Activated naive CD4-positive, alpha-beta T cell treated with anti-CD3 and anti-CD28 coated beads for 36 hours (primary cell): Measurements from ENCODE around the gene MAML2. TPM values are rescaled to one million over a fixed set of nuclear protein-coding genes. Genes with fewer than 3 reads are reported as not detected.

Experiments used
- CTCF ChIA-PET: fragments of 350-600 bp; sonication (Branson Sonifier 250); formaldehyde crosslinking; loops from one replicate; lab custom pipeline; 2021; ENCODE audit warnings: antibody characterized with exemption; lab: Charles Lee
- DNase-seq: peaks from one replicate; pipeline ENCODE4 v3.0.0-alpha.2; 2020
- H3K27ac Mint-ChIP-seq: one replicate; pipeline ENCODE4 v1.8.0; 2021; ENCODE audit warnings: mild to moderate bottlenecking, mixed read lengths
- H3K27me3 Mint-ChIP-seq: one replicate; pipeline ENCODE4 v1.8.0; 2021; ENCODE audit warnings: low read depth, mixed read lengths
- H3K36me3 Mint-ChIP-seq: one replicate; pipeline ENCODE4 v1.8.0; 2021; ENCODE audit warnings: low read depth, mixed read lengths
- H3K4me1 Mint-ChIP-seq: one replicate; pipeline ENCODE4 v1.8.0; 2021; ENCODE audit warnings: low read depth, mixed read lengths
- H3K4me3 Mint-ChIP-seq: one replicate; pipeline ENCODE4 v1.8.0; 2021; ENCODE audit warnings: mild to moderate bottlenecking, moderate library complexity, mixed read lengths
- H3K9me3 Mint-ChIP-seq: one replicate; pipeline ENCODE4 v1.8.0; 2021; ENCODE audit warnings: mixed read lengths
- intact Hi-C: fragments of 100-400 bp; cut with micrococcal nuclease; formaldehyde crosslinking; loops from one replicate; pipeline ENCODE4 v1.15.1; 2023
- total RNA-seq, 2 experiments: library from RNA; stranded (reverse); gene quantifications; one replicate each; pipeline ENCODE4 v1.2.3, GENCODE V29; 2021

Gene MAML2
- total RNA-seq, 2 experiments from 2014 or later: 26.6 to 28.1 TPM

DNA sequence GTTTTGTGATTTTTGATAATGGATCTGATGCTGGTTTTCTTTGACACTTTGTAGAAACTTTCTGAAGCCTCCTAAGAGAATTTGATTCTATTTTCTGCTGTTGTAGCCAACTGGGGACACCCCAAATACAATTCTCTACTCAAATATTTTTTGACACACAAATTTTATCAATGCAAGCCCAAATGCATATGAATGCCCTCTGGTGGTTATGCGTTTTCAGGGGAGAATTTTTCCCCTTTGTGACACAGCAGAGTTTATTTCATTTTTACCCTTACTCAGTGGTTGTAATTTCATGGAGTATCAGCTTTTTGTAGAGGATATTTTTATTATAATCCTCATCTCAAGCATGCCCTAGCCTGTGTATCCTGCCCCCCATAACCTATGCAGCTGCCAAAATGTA lies 374.4 kb downstream of the MAML2 start:
- H3K4me3 Mint-ChIP-seq: no peak overlapping the region
- peaks cover 1% of the 10 kb centered on the region for H3K9me3 Mint-ChIP-seq
- intact Hi-C loops: loop anchor here (5.0 kb wide), 1 partner anchor 131 kb away; no protein-coding TSS in a partner anchor
- no peaks in the 10 kb centered on the region for H3K36me3 Mint-ChIP-seq
- CTCF ChIA-PET: interaction anchor here (1.1 to 2.3 kb wide), 3 partner anchors 107 to 425 kb away, joined by 3 to 7 read pairs (median 3); no protein-coding TSS in a partner anchor
- no peak overlapping the region for H3K27ac Mint-ChIP-seq
- H3K27me3 Mint-ChIP-seq: no peaks in the 10 kb centered on the region
- no peaks in the 10 kb centered on the region for H3K4me1 Mint-ChIP-seq
- DNase-seq: no peak

DNA sequence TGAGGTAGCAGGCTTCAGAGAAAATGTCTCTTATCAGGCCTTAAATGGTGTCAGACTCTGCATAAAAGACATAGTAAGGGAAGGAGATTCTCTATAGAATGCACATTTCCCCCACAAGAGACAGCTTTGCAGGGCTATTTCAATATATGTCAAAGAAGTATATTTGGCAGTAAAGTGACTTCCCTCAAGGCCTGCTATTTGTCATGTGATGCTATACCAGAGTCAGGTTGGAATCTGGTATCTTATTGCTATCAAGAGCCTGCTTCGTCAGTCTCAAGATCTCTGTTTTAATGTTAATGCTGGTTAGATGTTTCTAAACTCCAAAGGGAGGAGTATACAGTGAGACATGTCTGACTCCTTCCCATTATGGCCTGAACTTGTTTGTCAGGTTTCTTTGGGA lies 378.7 kb downstream of the MAML2 start:
- Mint-ChIP-seq H3K27ac (no peak overlapping the region), H3K27me3 (no peaks in the 10 kb centered on the region), H3K9me3 (peaks cover 1% of the 10 kb centered on the region), H3K36me3 (no peaks in the 10 kb centered on the region), H3K4me3 (no peak overlapping the region), H3K4me1 (no peaks in the 10 kb centered on the region)
- CTCF ChIA-PET: no interaction called here
- DNase-seq: no peak
- intact Hi-C loops: no loop called here

DNA sequence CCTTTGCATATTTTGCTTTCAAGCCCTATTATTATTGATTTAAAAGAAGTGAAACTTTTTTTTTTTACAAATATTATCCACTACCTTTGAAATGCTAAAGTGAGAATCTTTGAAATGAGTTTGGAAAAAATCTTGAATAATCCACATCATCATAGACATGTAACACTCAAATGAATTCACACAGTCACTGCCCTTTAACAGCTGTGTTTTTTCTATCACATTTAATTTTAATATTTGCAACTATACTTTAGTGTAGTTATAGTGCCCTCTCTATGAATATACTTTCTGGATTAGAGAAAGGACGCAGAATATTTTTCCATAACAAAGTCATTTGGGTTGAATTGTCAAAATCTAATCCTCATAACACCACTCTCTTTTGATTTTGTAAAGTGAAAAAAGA lies 381.2 kb downstream of the MAML2 start:
- H3K36me3 Mint-ChIP-seq: no peaks in the 10 kb centered on the region
- CTCF ChIA-PET: no interaction called here
- H3K4me1 Mint-ChIP-seq: no peaks in the 10 kb centered on the region
- no peak overlapping the region for H3K4me3 Mint-ChIP-seq
- H3K27ac Mint-ChIP-seq: no peak overlapping the region
- no peaks in the 10 kb centered on the region for H3K9me3 Mint-ChIP-seq
- intact Hi-C loops: no loop called here
- no peak for DNase-seq
- H3K27me3 Mint-ChIP-seq: no peaks in the 10 kb centered on the region

DNA sequence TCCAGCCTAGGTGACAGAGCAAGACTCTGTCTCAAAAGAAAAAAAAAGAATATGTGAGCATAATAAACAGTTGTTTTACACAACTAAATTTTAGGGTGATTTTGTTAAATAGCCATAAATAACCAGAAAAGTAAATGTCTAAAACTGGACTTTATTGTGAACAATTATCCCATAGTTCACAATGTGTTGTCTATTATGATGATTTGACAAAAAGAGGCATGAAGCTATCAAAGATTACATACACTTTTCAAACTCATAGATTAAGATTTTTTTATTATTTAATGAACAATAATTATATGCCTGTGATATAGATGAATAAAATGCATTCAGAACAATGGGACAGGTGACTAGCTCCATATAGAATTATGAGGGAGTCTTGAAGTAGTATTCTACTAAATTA lies 392.1 kb downstream of the MAML2 start:
- CTCF ChIA-PET: interaction anchor here (0.9 kb wide), 1 partner anchor 115 kb away, joined by 3 read pairs; no protein-coding TSS in a partner anchor

DNA sequence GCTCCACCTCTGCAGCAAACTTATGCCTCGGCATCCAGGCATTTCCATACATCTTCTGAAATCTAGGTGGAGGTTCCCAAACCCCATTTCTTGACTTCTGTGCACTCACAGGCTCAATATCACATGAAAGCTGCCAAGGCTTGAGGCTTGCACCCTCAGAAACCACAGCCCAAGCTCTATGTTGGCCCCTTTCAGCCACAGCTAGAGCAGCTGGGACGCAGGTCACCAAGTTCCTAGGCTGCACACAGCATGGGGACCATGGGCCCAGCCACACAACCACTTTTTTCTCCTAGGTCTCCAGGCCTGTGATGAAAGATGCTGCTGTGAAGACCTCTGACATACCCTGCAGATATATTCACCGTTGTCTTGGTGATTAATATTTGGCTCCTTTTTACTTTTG lies 394.4 kb downstream of the MAML2 start:
- H3K27me3 Mint-ChIP-seq: no peaks in the 10 kb centered on the region
- CTCF ChIA-PET: no interaction called here
- H3K4me1 Mint-ChIP-seq: no peaks in the 10 kb centered on the region
- H3K36me3 Mint-ChIP-seq: peaks cover 19% of the 10 kb centered on the region
- H3K4me3 Mint-ChIP-seq: no peak overlapping the region
- no peak for DNase-seq
- intact Hi-C loops: no loop called here
- H3K27ac Mint-ChIP-seq: no peak overlapping the region
- peaks cover 28% of the 10 kb centered on the region for H3K9me3 Mint-ChIP-seq

More for the DNA sequence above, 392.1 kb downstream of the MAML2 start:
- H3K36me3 Mint-ChIP-seq: peaks cover 6% of the 10 kb centered on the region
- H3K4me1 Mint-ChIP-seq: no peaks in the 10 kb centered on the region
- peaks cover 9% of the 10 kb centered on the region for H3K9me3 Mint-ChIP-seq
- H3K4me3 Mint-ChIP-seq: no peak overlapping the region
- intact Hi-C loops: no loop called here
- H3K27me3 Mint-ChIP-seq: no peaks in the 10 kb centered on the region
- no peak overlapping the region for H3K27ac Mint-ChIP-seq
- DNase-seq: no peak

DNA sequence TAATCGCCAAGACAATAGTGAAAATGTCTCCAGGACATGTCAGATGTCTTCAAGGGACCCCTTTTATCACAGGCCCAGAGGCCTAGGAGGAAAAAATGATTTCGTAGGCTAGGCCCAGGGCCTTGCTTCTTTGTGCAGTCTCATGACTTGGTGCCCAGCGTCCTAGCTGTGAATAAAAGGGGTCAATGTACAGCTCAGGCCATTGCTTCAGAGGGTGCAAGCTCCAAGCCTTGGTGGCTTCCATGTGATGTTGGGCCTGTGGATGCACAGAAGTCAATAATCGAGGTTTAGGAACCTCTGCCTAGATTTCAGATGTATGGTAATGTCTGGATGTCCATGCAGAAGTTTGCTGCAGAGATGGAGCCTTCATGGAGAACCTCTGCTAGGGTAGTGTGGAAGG lies 398.4 kb downstream of the MAML2 start:
- no peak for DNase-seq
- H3K4me1 Mint-ChIP-seq: no peaks in the 10 kb centered on the region
- CTCF ChIA-PET: no interaction called here
- H3K27ac Mint-ChIP-seq: no peak overlapping the region
- intact Hi-C loops: no loop called here
- H3K9me3 Mint-ChIP-seq: peaks cover 28% of the 10 kb centered on the region
- no peak overlapping the region for H3K4me3 Mint-ChIP-seq
- H3K27me3 Mint-ChIP-seq: no peaks in the 10 kb centered on the region
- peaks cover 21% of the 10 kb centered on the region for H3K36me3 Mint-ChIP-seq

DNA sequence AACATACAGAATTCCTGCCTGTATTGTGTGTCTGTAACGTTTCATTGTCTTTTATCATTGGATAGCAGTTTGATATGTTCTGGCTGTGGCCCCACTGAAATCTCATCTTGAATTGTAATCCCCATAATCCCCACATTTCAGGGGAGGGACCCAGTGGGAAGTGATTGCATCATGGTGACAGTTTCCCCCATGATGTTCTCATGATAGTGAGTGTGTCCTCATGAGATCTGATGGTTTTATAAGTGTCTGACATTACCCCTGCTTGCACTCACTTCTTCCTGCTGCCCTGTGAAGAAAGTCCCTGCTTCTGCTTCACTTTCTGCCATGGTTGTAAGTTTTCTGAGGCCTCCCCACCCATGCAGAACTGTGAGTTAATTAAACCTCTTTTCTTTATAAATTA lies 399.4 kb downstream of the MAML2 start:
- CTCF ChIA-PET: no interaction called here
- Mint-ChIP-seq H3K4me3 (no peak overlapping the region), H3K9me3 (peaks cover 23% of the 10 kb centered on the region), H3K4me1 (no peaks in the 10 kb centered on the region), H3K36me3 (peaks cover 19% of the 10 kb centered on the region), H3K27me3 (no peaks in the 10 kb centered on the region), H3K27ac (no peak overlapping the region)
- intact Hi-C loops: no loop called here
- no peak for DNase-seq

GRCh38 chr11:95939091-95939490 lies 403.9 kb downstream of the MAML2 start:
- no peak overlapping the region for H3K4me3 Mint-ChIP-seq
- no peaks in the 10 kb centered on the region for H3K27me3 Mint-ChIP-seq
- intact Hi-C loops: no loop called here
- peaks cover 4% of the 10 kb centered on the region for H3K9me3 Mint-ChIP-seq
- H3K36me3 Mint-ChIP-seq: peaks cover 3% of the 10 kb centered on the region
- H3K27ac Mint-ChIP-seq: no peak overlapping the region
- no peaks in the 10 kb centered on the region for H3K4me1 Mint-ChIP-seq
- CTCF ChIA-PET: no interaction called here
- DNase-seq: no peak

DNA sequence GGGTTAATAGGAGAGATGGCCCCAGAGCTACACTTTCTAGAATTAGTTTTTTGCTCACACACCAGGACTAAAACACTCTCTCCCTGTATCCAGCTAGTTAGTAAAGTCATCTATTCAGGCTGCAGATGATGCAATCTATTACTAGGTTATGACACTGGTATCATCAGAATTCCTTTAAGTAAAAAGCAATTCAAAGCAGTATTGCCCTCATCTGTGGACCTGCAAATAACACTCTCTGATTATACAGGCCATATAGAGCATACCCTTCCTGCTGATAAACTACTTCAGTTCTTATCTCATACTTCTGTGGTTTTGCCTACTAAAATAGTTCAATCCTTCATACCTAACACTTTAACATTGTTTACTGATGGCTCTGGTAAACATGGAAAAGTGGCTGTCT lies 405.6 kb downstream of the MAML2 start:
- intact Hi-C loops: no loop called here
- Mint-ChIP-seq H3K27ac (no peak overlapping the region), H3K9me3 (no peaks in the 10 kb centered on the region), H3K4me3 (no peak overlapping the region), H3K4me1 (no peaks in the 10 kb centered on the region), H3K36me3 (no peaks in the 10 kb centered on the region), H3K27me3 (no peaks in the 10 kb centered on the region)
- DNase-seq: no peak
- CTCF ChIA-PET: no interaction called here

GRCh38 chr11:95933594-95933993 lies 409.4 kb downstream of the MAML2 start:
- no peaks in the 10 kb centered on the region for H3K27me3 Mint-ChIP-seq
- H3K36me3 Mint-ChIP-seq: peaks cover 1% of the 10 kb centered on the region
- DNase-seq: no peak
- H3K4me3 Mint-ChIP-seq: no peak overlapping the region
- H3K9me3 Mint-ChIP-seq: peaks cover 13% of the 10 kb centered on the region
- CTCF ChIA-PET: no interaction called here
- intact Hi-C loops: no loop called here
- no peaks in the 10 kb centered on the region for H3K4me1 Mint-ChIP-seq
- no peak overlapping the region for H3K27ac Mint-ChIP-seq

GRCh38 chr11:95931916-95932315 lies 411.1 kb downstream of the MAML2 start:
- Mint-ChIP-seq H3K36me3 (peaks cover 1% of the 10 kb centered on the region), H3K27me3 (no peaks in the 10 kb centered on the region), H3K4me3 (no peak overlapping the region), H3K4me1 (no peaks in the 10 kb centered on the region), H3K9me3 (peaks cover 13% of the 10 kb centered on the region), H3K27ac (no peak overlapping the region)
- CTCF ChIA-PET: no interaction called here
- intact Hi-C loops: no loop called here
- no peak for DNase-seq

- H3K27ac Mint-ChIP-seq: no peak overlapping the region
Observed at GRCh38 chr11:95930948-95931347, 412.0 kb downstream of the MAML2 start.

GRCh38 chr11:95926726-95927125 lies 416.3 kb downstream of the MAML2 start:
- Mint-ChIP-seq H3K9me3 (peaks cover 10% of the 10 kb centered on the region), H3K4me1 (peaks cover 24% of the 10 kb centered on the region), H3K27ac (no peak overlapping the region), H3K4me3 (no peak overlapping the region), H3K36me3 (peaks cover 4% of the 10 kb centered on the region), H3K27me3 (no peaks in the 10 kb centered on the region)
- DNase-seq: no peak
- CTCF ChIA-PET: no interaction called here
- intact Hi-C loops: loop anchor here (10.0 kb wide), 1 partner anchor 318 kb away; no protein-coding TSS in a partner anchor

More at GRCh38 chr11:95930948-95931347, 412.0 kb downstream of the MAML2 start:
- no peaks in the 10 kb centered on the region for H3K4me1 Mint-ChIP-seq
- no peak for DNase-seq
- H3K36me3 Mint-ChIP-seq: peaks cover 1% of the 10 kb centered on the region
- intact Hi-C loops: no loop called here
- no peaks in the 10 kb centered on the region for H3K27me3 Mint-ChIP-seq
- H3K4me3 Mint-ChIP-seq: no peak overlapping the region
- CTCF ChIA-PET: no interaction called here
- H3K9me3 Mint-ChIP-seq: peaks cover 13% of the 10 kb centered on the region
